Body of pancreas (tissue), 4 donors: ENCODE data around the gene BANF2.

ENCODE experiments used
- POLR2A ChIP-seq, 3 donors: fragments of 450-650 bp; IDR thresholded peaks; one replicate each; pipeline ENCODE4 v1.6.1; 2016; ENCODE audit warnings: antibody characterized with exemption in 3 of 3, mild to moderate bottlenecking in 2 of 3
- TF ChIP-seq, protein P1 (sequence below), 7 experiments: fragments of 450-650 bp in 4 of 7; fragments of 200-600 bp in 3 of 7; sonication (generic) in 3 of 7; IDR thresholded peaks; one replicate each; pipeline ENCODE4 v1.5.1; 2016 to 2019; ENCODE audit warnings: antibody characterized with exemption in 7 of 7

DNA sequence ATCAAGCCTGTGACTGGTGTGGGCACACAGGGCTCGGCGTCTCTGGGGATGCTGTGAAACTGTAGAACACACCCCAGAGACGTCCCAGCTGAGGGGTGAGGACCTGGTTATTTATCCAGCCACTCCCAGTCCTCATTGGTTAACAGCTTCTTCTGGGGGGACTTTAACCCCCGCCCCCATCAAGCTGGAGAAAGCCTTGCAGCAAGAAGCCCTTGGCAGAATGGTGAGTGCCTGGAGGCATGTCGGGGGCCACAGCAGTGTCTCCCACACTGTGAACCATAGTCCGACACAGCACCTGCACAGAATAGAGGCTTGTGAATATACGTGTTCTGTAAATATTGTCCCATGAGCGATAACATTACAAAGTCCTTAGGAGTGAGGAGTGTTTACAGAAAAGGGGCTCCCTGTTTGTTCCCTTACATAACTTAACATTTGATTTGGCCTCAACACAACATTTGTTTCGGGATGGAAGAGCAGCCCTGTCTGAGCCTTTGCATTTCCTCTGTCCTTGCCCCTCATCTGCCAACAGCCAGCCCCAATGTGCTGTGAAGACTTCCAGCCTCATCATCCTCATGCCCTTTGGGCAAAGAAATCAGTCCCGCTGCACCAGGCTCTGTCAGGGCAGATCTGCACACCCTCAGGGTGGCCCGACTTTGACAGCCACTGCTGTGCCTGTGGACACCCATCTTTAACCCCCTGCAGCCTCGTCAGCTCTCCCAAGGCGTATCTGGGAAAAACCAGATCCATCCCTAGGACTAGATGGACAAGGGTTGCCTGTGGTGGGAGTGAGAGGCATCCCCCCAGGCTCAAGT, 15.5 kb upstream of the BANF2 start:
- TF ChIP-seq, protein P1, sequence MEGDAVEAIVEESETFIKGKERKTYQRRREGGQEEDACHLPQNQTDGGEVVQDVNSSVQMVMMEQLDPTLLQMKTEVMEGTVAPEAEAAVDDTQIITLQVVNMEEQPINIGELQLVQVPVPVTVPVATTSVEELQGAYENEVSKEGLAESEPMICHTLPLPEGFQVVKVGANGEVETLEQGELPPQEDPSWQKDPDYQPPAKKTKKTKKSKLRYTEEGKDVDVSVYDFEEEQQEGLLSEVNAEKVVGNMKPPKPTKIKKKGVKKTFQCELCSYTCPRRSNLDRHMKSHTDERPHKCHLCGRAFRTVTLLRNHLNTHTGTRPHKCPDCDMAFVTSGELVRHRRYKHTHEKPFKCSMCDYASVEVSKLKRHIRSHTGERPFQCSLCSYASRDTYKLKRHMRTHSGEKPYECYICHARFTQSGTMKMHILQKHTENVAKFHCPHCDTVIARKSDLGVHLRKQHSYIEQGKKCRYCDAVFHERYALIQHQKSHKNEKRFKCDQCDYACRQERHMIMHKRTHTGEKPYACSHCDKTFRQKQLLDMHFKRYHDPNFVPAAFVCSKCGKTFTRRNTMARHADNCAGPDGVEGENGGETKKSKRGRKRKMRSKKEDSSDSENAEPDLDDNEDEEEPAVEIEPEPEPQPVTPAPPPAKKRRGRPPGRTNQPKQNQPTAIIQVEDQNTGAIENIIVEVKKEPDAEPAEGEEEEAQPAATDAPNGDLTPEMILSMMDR (IDR thresholded peaks at IDR 0.05), result no peak
- TF ChIP-seq POLR2A (IDR thresholded peaks at IDR 0.05), result peak in 2 of 3 donors; percentile 22 to 40
